SK-N-SH (cell line): ENCODE results near the gene ROBO1. TPM values are rescaled to one million over a fixed set of nuclear protein-coding genes. Genes with fewer than 3 reads are reported as not detected.
A peak's percentile ranks its signal among the peaks of the same experiment; 100 is the strongest.

Source experiments
- CTCF ChIA-PET: fragments of 300-600, 350-600 bp; formaldehyde crosslinking; extraction: SDS; loops from one replicate; lab custom pipeline; 2021; lab: Yijun Ruan, JAX
- POLR2A ChIA-PET: fragments of 350-600 bp; sonication (Branson Sonifier 250); formaldehyde crosslinking; extraction: SDS; loops from one replicate; lab custom pipeline; 2020; ENCODE audit warnings: antibody characterized with exemption, inconsistent platforms; lab: Yijun Ruan, JAX
- DNase-seq: peaks from one replicate; pipeline ENCODE4 v3.0.0; 2012
- H2AFZ ChIP-seq: fragments of 200-600 bp; sonication (generic); 2 replicates; pipeline ENCODE4 v1.8.1; 2016; ENCODE audit warnings: antibody characterized with exemption, mild to moderate bottlenecking, low read depth
- H3F3A ChIP-seq: fragments of 200-600 bp; sonication (generic); replicated peaks from 2 replicates; pipeline ENCODE3; 2016; ENCODE audit warnings: antibody characterized with exemption, mild to moderate bottlenecking; ENCODE audit not compliant: insufficient read depth
- H3K27ac ChIP-seq, 2 experiments: fragments of 200-500 bp in 1 of 2; fragments of 200-600 bp in 1 of 2; sonication (Bioruptor generic) in 1 of 2; sonication (generic), shearing (Covaris generic) in 1 of 2; 2 replicates each; pipeline versions ENCODE4 v1.5.1 to v1.6.1; 2014 to 2016; ENCODE audit warnings: low read depth in 2 of 2, inconsistent platforms in 1 of 2, low read length in 1 of 2, mild to moderate bottlenecking in 1 of 2, mixed read lengths in 1 of 2
- H3K27me3 ChIP-seq: fragments of 200-600 bp; sonication (generic), shearing (Covaris generic); 2 replicates; pipeline ENCODE4 v1.6.1; 2016; ENCODE audit warnings: mixed run types; ENCODE audit not compliant: insufficient read depth
- H3K36me3 ChIP-seq, 2 experiments: fragments of 200-500 bp in 1 of 2; fragments of 200-600 bp in 1 of 2; sonication (Bioruptor generic) in 1 of 2; sonication (generic) in 1 of 2; replicated peaks in 1 of 2; 2 replicates each; pipeline versions ENCODE3 to v1.5.1; 2014 to 2016; ENCODE audit warnings: low read length in 1 of 2, mild to moderate bottlenecking in 1 of 2; ENCODE audit not compliant: insufficient read depth in 2 of 2, control insufficient read depth in 1 of 2
- H3K4me1 ChIP-seq, 2 experiments: fragments of 200-500 bp in 1 of 2; fragments of 200-600 bp in 1 of 2; sonication (Bioruptor generic) in 1 of 2; sonication (generic), shearing (Covaris generic) in 1 of 2; 2 replicates each; pipeline versions ENCODE4 v1.5.1 to v1.6.1; 2014 to 2016; ENCODE audit warnings: low read depth in 1 of 2, low read length in 1 of 2, mixed run types in 1 of 2; ENCODE audit not compliant: insufficient read depth in 2 of 2, control insufficient read depth in 1 of 2
- H3K4me2 ChIP-seq: fragments of 200-600 bp; sonication (generic), shearing (Covaris generic); 2 replicates; pipeline ENCODE4 v1.6.1; 2017; ENCODE audit warnings: mixed run types
- H3K4me3 ChIP-seq, 2 experiments: fragments of 200-500 bp in 1 of 2; fragments of 200-600 bp in 1 of 2; sonication (Bioruptor generic) in 1 of 2; sonication (generic), shearing (Covaris generic) in 1 of 2; 2 replicates each; pipeline versions ENCODE4 v1.5.1 to v1.8.1; 2014 to 2016; ENCODE audit warnings: low read depth in 2 of 2, inconsistent platforms in 1 of 2, low read length in 1 of 2, mild to moderate bottlenecking in 1 of 2, mixed read lengths in 1 of 2, moderate library complexity in 1 of 2
- H3K79me2 ChIP-seq: fragments of 200-600 bp; sonication (generic); 2 replicates; pipeline ENCODE4 v1.8.1; 2017; ENCODE audit warnings: mild to moderate bottlenecking; ENCODE audit not compliant: insufficient read depth
- H3K9ac ChIP-seq: fragments of 200-600 bp; sonication (generic); 2 replicates; pipeline ENCODE4 v1.6.1; 2017; ENCODE audit warnings: mixed run types
- H3K9me2 ChIP-seq: fragments of 200-600 bp; sonication (generic); 2 replicates; pipeline ENCODE4 v1.6.1; 2017; ENCODE audit warnings: mixed run types
- H3K9me3 ChIP-seq: fragments of 200-600 bp; sonication (generic); 2 replicates; pipeline ENCODE4 v1.6.1; 2017; ENCODE audit warnings: mixed run types, mild to moderate bottlenecking, moderate library complexity
- H4K20me1 ChIP-seq: fragments of 200-600 bp; sonication (generic); 2 replicates; pipeline ENCODE4 v1.6.1; 2017; ENCODE audit warnings: mild to moderate bottlenecking, mixed run types; ENCODE audit not compliant: insufficient read depth
- CHD2 ChIP-seq: fragments of 150-350 bp; IDR thresholded peaks from 2 replicates; pipeline ENCODE4 v1.6.1; 2018; ENCODE audit warnings: low read length; ENCODE audit not compliant: partially characterized antibody
- ELF1 ChIP-seq: IDR thresholded peaks from 2 replicates; pipeline ENCODE4 v1.4.0; 2012
- EP300 ChIP-seq, 2 experiments: IDR thresholded peaks; 2 replicates each; pipeline versions ENCODE4 v1.4.0 to v1.6.1; 2012; ENCODE audit warnings: borderline replicate concordance in 1 of 2, low read depth in 1 of 2, low read length in 1 of 2
- EZH2phosphoT487 ChIP-seq: fragments of 200-600 bp; sonication (generic); IDR thresholded peaks from 2 replicates; pipeline ENCODE4 v1.6.1; 2017; ENCODE audit warnings: low read depth, mixed run types, mild to moderate bottlenecking, antibody characterized with exemption, moderate library complexity, borderline replicate concordance
- FOSL2 ChIP-seq: IDR thresholded peaks from 2 replicates; pipeline ENCODE4 v1.4.0; 2012; ENCODE audit warnings: low read depth, mild to moderate bottlenecking, moderate library complexity, borderline replicate concordance
- FOXJ3 ChIP-seq: sonication (generic); formaldehyde crosslinking; IDR thresholded peaks from 2 replicates; pipeline ENCODE4 v1.5.1; 2020; ENCODE audit warnings: mild to moderate bottlenecking, missing genetic modification reagents
- FOXM1 ChIP-seq: IDR thresholded peaks from 2 replicates; pipeline ENCODE4 v1.4.0; 2012; ENCODE audit warnings: low read depth, mild to moderate bottlenecking
- GATA2 ChIP-seq: sonication (generic); formaldehyde crosslinking; IDR thresholded peaks from 2 replicates; pipeline ENCODE4 v1.5.0; 2020; ENCODE audit warnings: mild to moderate bottlenecking, missing genetic modification reagents
- JUND ChIP-seq: IDR thresholded peaks from 2 replicates; pipeline ENCODE4 v1.4.0; 2012
- MAX ChIP-seq: IDR thresholded peaks from 2 replicates; pipeline ENCODE4 v1.4.0; 2012; ENCODE audit warnings: low read depth
- MEF2A ChIP-seq: IDR thresholded peaks from 2 replicates; pipeline ENCODE4 v1.4.0; 2012; ENCODE audit warnings: low read depth, borderline replicate concordance
- MXI1 ChIP-seq: IDR thresholded peaks from 2 replicates; pipeline ENCODE4 v1.6.1; 2012; ENCODE audit warnings: mild to moderate bottlenecking, low read depth, low read length, improper control_type of control experiment
- NRF1 ChIP-seq: IDR thresholded peaks from 2 replicates; pipeline ENCODE4 v1.6.1; 2012; ENCODE audit warnings: low read depth, mild to moderate bottlenecking, low read length
- PBX3 ChIP-seq: IDR thresholded peaks from 2 replicates; pipeline ENCODE4; 2012
- RAD21 ChIP-seq: IDR thresholded peaks from 2 replicates; pipeline ENCODE4 v1.6.1; 2012; ENCODE audit warnings: mild to moderate bottlenecking, low read length
- REST ChIP-seq: IDR thresholded peaks from 2 replicates; pipeline ENCODE4 v1.6.1; 2012; ENCODE audit warnings: mild to moderate bottlenecking, low read depth, low read length, moderate library complexity
- SMC3 ChIP-seq: IDR thresholded peaks from 2 replicates; pipeline ENCODE4 v1.6.1; 2012; ENCODE audit warnings: low read depth, low read length, improper control_type of control experiment
- TAF1 ChIP-seq: IDR thresholded peaks from 2 replicates; pipeline ENCODE4 v1.6.1; 2012; ENCODE audit warnings: low read depth, mild to moderate bottlenecking, low read length, moderate library complexity, borderline replicate concordance
- TCF12 ChIP-seq: IDR thresholded peaks from 2 replicates; pipeline ENCODE4 v1.4.0; 2012
- USF1 ChIP-seq: IDR thresholded peaks from 2 replicates; pipeline ENCODE4 v1.4.0; 2012; ENCODE audit warnings: low read depth, borderline replicate concordance
- USF2 ChIP-seq: fragments of 150-350 bp; IDR thresholded peaks from 2 replicates; pipeline ENCODE4 v1.6.1; 2017; ENCODE audit warnings: antibody characterized with exemption, low read length, low read depth, borderline replicate concordance
- YY1 ChIP-seq: IDR thresholded peaks from 2 replicates; pipeline ENCODE4 v1.4.0; 2012; ENCODE audit warnings: low read depth, mild to moderate bottlenecking
- WGBS: methylation state at CpG from one replicate; pipeline ENCODE4 v1.1.6; 2017; ENCODE audit warnings: low lambda C conversion rate; 5-methylcytosine and 5-hydroxymethylcytosine counted together
- polyA plus RNA-seq, 3 experiments: library from polyadenylated mRNA; depleted of rRNA; stranded (reverse); fragments of >200 nt; gene quantifications; 2 replicates each; pipeline ENCODE4 v1.2.3, GENCODE V29; 2012

The ROBO1 gene
- polyA plus RNA-seq, 1 of the 3 experiments (the other 2 are of a cell fraction): 22.7 TPM

GRCh38 chr3:78846718-78847117, 921.1 kb downstream of the ROBO1 start (continued):
- no peak for TF ChIP-seq REST
- TF ChIP-seq YY1: no peak
- TF ChIP-seq USF1: no peak
- TF ChIP-seq FOXM1: peak; percentile 62
- no peak for TF ChIP-seq SMC3
- no peak for TF ChIP-seq TAF1
- no peak; the same call in 1 of the 2 replicates for TF ChIP-seq MEF2A
- TF ChIP-seq FOXJ3 (CRISPR knock-in tag): no peak
- no peak for TF ChIP-seq ELF1

- Histone ChIP-seq H3K36me3 (no peaks in the 10 kb centered on the region), H3K4me3 (no peak overlapping the region; a peak in 1 of 4 replicates), H3K27ac (peak overlapping the region in 1 of 2 experiments; percentile 55; a peak in 1 of 4 replicates), H3K27me3 (no peaks in the 10 kb centered on the region), H3K4me2 (no peak overlapping the region), H2AFZ (no peak overlapping the region), H3K9me2 (no peaks in the 10 kb centered on the region), H3K4me1 (peaks cover 2 to 14% of the 10 kb centered on the region in 2 experiments), H4K20me1 (no peaks in the 10 kb centered on the region), H3K9ac (no peak overlapping the region)
- WGBS: 82% methylated on average over 3 of the region's 3 CpGs
- POLR2A ChIA-PET: no interaction called here
- CTCF ChIA-PET: no interaction called here
- no peak for DNase-seq
- TF ChIP-seq CHD2: no peak
- TF ChIP-seq RAD21: no peak
- no peak for TF ChIP-seq EP300 (IDR thresholded peaks at IDR 0.05; ENCODE audit: borderline replicate concordance in 1 of 2, low read depth in 1 of 2, low read length in 1 of 2)
- no peak for TF ChIP-seq YY1
- no peak for TF ChIP-seq FOXM1
- TF ChIP-seq EZH2phosphoT487: no peak
- TF ChIP-seq FOSL2: no peak
- TF ChIP-seq SMC3: no peak
- TF ChIP-seq PBX3: no peak
- TF ChIP-seq GATA2 (CRISPR knock-in tag): no peak
- no peak for TF ChIP-seq USF2
- TF ChIP-seq TCF12: no peak
- TF ChIP-seq JUND: no peak
- no peak for TF ChIP-seq MAX
- TF ChIP-seq NRF1: no peak
- TF ChIP-seq MXI1: no peak
- TF ChIP-seq MEF2A: no peak
- TF ChIP-seq ELF1: no peak
- TF ChIP-seq, all 33 proteins: peak for 0
- Histone ChIP-seq H3K79me2 (no peaks in the 10 kb centered on the region; the same call in 1 of the 2 replicates), H3K9me3 (no peaks in the 10 kb centered on the region), H3F3A (peaks cover 27% of the 10 kb centered on the region)
Observed at GRCh38 chr3:78845605-78846004, 922.2 kb downstream of the ROBO1 start.
